NCI-H2081 treated with DMSO at 0.1 percent for 48 hours (cell line): ENCODE results near the gene PEX14.

Experiments used
- DNase-seq: peaks from one replicate; lab custom pipeline; 2025; lab: John Stamatoyannopoulos, UW

Gene PEX14

DNA sequence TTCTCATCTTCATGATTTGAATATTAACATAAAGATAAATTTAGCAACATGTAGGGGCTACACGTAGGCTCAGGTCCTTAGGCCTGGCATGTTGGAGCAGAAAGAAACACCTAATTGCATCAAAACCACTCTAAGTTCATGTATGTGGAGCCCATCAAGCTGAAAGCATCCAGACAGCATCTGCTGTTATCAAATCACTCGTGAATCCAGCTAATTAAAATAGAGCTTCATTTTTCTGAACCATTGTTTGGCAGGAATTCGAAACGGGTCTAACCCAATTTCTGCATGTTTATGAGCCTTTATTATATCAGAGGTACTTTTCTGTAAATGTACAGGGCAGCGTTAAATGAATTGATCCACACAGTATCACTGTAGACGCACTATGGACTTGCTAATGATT is 45.7 kb downstream of the PEX14 start:
- DNase-seq = no peak

- DNase-seq = no peak
These were observed 46.2 kb downstream of the PEX14 start for GRCh38 chr1:10520952-10521351.

DNA sequence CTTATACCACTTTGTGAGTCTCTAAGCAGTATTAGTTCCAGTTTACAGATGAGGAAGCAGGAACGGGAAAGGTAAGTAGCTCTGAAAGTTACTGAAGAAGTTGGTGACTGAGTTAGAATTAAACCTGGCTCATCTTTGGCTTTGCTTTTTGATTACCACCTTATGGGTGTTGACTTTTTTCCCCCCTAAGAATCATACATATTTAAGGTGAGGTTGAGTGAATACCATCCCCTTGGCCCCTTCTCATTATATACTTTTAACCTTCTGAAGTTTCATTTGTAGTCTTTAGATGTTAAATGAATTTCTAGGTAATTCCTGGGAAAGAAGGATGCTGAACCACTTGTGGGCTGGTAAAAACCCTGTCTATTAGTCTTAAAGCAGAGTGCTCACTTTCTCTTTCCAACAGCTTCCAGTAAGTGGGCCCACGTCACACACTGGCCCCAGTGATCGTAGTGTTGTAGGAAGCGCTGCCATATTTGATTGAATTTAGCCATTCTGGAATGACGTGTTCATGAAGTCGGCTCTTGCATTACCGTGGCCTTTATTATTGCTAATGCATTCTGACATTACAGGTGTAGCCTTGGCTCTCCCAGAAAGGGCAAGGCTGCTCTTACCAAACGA is 46.9 kb downstream of the PEX14 start:
- DNase-seq = no peak

DNA sequence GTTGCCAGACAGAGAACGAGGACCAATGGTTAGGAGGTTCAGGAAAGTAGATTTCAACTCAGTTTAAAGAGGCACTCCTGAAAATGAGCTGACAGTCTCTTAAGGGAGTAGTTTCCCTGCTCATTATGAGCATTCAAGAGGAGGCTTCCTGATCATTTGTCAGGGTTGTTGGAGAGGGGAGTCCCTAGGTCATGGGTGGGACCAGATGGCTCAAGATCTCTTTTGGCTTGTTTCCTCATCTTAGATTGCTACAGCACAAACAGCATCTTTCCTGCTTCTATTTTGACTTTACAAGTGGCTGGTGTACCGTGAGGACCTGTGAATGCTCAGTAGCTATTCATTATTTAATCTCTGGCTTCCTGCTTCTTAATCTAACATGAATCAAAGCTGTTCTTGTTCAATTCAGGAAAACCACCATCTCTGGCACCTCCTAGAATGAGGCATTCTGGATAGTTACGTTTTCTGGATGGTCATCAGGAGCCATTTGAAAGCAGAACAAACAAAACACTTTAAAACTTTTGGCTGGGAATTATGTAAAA is 47.6 kb downstream of the PEX14 start:
- no peak for DNase-seq

DNA sequence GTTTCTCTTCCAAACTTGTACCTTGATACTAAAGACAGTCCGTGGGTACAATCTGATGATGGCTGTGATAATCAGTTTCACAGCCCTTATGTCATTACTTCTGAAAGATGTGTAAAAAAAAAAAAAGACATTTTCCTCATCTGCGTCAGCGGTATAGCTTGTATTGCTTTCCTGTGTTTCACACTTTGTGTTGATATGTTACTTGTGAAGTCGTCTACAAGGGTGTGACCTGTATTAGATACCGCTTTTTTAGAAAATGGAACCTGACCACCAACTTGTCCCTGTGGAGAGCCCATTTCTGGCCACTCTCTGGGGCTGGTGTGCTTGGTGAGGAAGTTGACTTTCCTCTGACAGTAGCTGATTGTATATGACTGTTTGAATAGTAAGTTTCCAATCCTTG is 50.5 kb downstream of the PEX14 start:
- DNase-seq = no peak

- no peak for DNase-seq
These were observed 53.6 kb downstream of the PEX14 start for GRCh38 chr1:10528066-10529014.

- DNase-seq = no peak
These were observed 54.3 kb downstream of the PEX14 start for GRCh38 chr1:10529091-10529490.

- DNase-seq = no peak
These were observed 55.0 kb downstream of the PEX14 start for GRCh38 chr1:10529765-10530164.

GRCh38 chr1:10530281-10530740 is 55.6 kb downstream of the PEX14 start:
- DNase-seq = no peak

DNA sequence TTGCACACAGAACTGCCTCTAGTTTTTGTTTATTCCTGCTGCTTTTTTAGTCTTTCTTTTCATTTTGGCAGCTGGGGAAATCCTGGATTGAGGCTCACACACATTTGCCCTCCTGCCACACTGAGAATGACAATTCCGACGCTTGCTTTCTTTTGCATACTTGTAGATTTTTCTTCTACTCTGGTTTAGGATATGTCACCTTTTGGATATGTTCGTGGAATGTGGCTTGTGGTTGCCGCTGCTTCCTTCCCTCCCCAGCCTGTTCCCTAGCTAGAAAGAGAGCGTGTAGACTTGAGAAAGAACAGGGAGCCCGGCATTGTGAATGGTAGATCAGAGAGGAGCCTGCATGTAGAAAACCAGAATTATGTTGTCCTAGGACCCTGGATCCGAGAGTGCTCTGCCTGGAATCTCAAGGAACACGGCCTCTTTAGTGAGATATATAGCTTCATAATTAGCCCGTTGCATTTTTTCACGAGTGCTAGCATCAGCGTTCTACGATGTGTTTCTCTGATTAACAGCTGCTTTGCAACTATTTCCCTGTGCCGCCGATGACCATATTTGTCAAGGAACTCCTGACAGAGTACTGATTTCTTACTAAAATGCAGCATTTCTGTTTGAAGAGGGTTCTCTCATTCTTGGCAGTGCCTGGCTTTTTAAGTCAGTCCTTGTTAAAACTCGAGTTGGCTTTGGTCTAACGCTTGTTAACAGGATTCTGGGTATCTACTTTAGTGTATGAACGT is 56.2 kb downstream of the PEX14 start:
- no peak for DNase-seq

DNA sequence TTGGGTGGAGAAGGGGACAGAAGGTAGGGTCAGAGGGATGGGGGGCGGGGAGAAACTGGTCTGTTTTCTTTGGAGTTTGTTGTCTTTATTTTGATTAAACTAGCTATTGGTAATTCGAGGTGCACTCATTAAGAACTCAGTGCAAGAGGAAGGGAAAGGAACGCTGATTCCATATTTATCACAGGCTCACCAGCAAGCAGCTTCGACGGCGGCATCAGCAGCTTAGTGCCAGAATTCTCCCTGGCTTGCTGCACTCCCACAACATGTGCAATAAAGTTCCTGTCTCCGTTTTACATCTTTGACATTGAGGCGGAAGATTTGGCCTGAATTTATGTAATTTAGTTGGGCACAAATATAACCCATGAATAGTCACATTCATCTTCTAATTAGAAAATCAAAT is 57.6 kb downstream of the PEX14 start:
- no peak for DNase-seq

GRCh38 chr1:10534519-10534918 is 59.8 kb downstream of the PEX14 start:
- DNase-seq = no peak

GRCh38 chr1:10536133-10536770 is 61.5 kb downstream of the PEX14 start:
- no peak for DNase-seq

- DNase-seq = no peak
These were observed 62.5 kb downstream of the PEX14 start for GRCh38 chr1:10537082-10537766.

GRCh38 chr1:10538646-10539355 is 64.1 kb downstream of the PEX14 start:
- no peak for DNase-seq

- DNase-seq = no peak
These were observed 64.8 kb downstream of the PEX14 start for GRCh38 chr1:10539411-10540043.

DNA sequence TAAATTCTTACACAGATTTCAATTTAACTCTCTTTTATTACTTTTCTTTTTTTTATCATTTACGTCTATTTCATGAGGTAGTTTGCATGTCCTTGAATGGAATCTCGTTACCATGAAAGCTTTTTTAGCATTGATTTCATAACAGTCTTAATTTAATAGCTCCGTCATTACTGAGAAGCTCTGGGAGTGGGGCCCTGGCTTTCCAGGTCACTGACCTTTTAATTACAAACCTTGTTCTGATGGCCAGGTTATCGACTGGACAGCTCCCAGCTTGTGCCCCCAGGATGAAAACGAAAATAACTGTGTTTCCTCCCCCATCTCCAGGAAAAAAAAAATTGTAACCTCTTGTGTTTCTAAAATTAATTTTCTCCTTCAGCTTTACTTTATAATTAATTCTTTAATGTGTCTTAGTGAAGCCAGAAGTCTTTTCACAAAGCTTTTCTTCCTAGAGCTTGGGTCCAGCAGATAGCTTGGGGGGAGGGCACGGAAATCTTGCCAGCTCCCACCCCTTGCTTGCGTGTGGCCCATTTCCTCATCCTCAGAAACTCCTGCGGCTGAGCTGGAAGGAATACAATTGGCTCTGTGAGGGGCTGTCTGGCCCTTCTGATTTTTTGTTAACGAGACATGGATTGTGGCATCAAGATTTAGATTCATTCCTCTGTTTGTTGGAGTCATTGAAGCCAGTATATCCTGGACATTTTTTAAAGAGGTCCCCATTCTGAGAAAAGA is 65.7 kb downstream of the PEX14 start:
- no peak for DNase-seq

DNA sequence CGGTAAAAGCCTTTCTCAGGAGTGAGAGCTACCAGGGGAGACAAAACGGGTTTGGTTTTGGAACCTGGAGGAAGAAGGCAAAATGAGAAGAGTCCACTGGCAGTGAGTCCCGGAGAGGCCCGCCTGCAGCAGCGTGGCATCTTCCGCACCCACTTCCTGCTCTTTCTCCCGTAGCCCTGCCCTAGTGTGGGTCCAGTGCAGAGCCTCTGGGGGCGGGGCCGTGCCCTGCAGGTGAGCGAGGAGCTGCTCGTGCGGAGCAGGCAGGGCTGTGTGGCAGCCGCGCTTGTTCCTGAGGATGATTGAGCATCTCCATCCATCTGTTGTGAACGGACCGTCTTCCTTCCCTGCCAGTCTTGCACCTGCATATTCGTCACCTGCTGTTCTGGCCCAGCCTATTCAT is 66.5 kb downstream of the PEX14 start:
- no peak for DNase-seq

GRCh38 chr1:10544239-10544638 is 69.5 kb downstream of the PEX14 start:
- DNase-seq = no peak
